ENCODE results near the gene RALGPS2. TPM values are rescaled to one million over a fixed set of nuclear protein-coding genes. Genes with fewer than 3 reads are reported as not detected.

RALGPS2 gene
- total and polyA plus RNA-seq, 2 donors (not counting 1 experiment from before 2014, with no cell fraction given) = 59.6 to 251 TPM

- POLR2A ChIA-PET = no interaction called here
- CTCF ChIA-PET = no interaction called here
- Histone ChIP-seq H3K4me3 (ENCODE audit: control extremely low read depth in 1 of 5, extremely low read depth in 1 of 5, insufficient read depth in 1 of 5, low read depth in 2 of 5, low read length in 4 of 5) (no peak overlapping the region), H3K9me3 (ENCODE audit: control extremely low read depth in 1 of 3, control insufficient read depth in 2 of 3, insufficient read depth in 1 of 3, low read length in 2 of 3) (peaks cover 0 to 2% (median 0%) of the 10 kb centered on the region in 3 donors), H3K79me2 (ENCODE audit: control insufficient read depth, insufficient read depth, low read length) (peaks cover 83% of the 10 kb centered on the region), H3K4me2 (replicated peaks; ENCODE audit: low read depth, low read length, poor library complexity, severe bottlenecking) (no peak overlapping the region), H4K20me1 (ENCODE audit: control insufficient read depth, insufficient read depth, low read length, poor library complexity, severe bottlenecking) (peaks cover 39% of the 10 kb centered on the region), H3K27ac (ENCODE audit: low read length in 2 of 2) (no peak overlapping the region), H2AFZ (ENCODE audit: insufficient read depth, low read depth, low read length, poor library complexity, severe bottlenecking) (no peak overlapping the region), H3K36me3 (replicated peaks in 1 of 2; ENCODE audit: control extremely low read depth in 1 of 2, control insufficient read depth in 1 of 2, extremely low read depth in 1 of 2, insufficient read depth in 2 of 2, low read length in 1 of 2) (peaks cover 17 to 63% of the 10 kb centered on the region in 2 experiments), H3K27me3 (replicated peaks in 1 of 4; ENCODE audit: control extremely low read depth in 1 of 4, control insufficient read depth in 3 of 4, insufficient read depth in 4 of 4, low read length in 3 of 4) (no peaks in the 10 kb centered on the region), H3K4me1 (ENCODE audit: control insufficient read depth in 2 of 2, insufficient read depth in 2 of 2, low read length in 2 of 2) (peaks cover 3 to 11% of the 10 kb centered on the region in 2 donors), H3K9ac (ENCODE audit: low read length) (no peak overlapping the region)
- ATAC-seq (ENCODE audit: low read depth) (no peak), DNase-seq (no peak)
- WGBS (ENCODE audit: insufficient coverage) = no CpG with 5 or more reads among the region's 3 CpGs
- Mint-ChIP-seq H3K27ac (no peak overlapping the region), H3K4me1 (peaks cover 38% of the 10 kb centered on the region), H3K4me3 (no peak overlapping the region), H3K9me3 (ENCODE audit: insufficient read depth) (no peaks in the 10 kb centered on the region), H3K27me3 (no peaks in the 10 kb centered on the region)
- intact Hi-C loops (cut with micrococcal nuclease) = no loop called here
- TF ChIP-seq CTCF (IDR thresholded peaks at IDR 0.05) (no peak), EZH2 (IDR thresholded peaks at IDR 0.05; ENCODE audit: borderline replicate concordance, insufficient read depth, low read depth, low read length, poor library complexity, severe bottlenecking) (no peak)
These were observed 83.5 kb downstream of the RALGPS2 start for GRCh38 chr1:178808529-178808928.

- peaks cover 17 to 77% of the 10 kb centered on the region in 2 experiments for H3K36me3 ChIP-seq (replicated peaks in 1 of 2; ENCODE audit: control extremely low read depth in 1 of 2, control insufficient read depth in 1 of 2, extremely low read depth in 1 of 2, insufficient read depth in 2 of 2, low read length in 1 of 2)
- TF ChIP-seq CTCF (IDR thresholded peaks at IDR 0.05) = no peak
- no peak for TF ChIP-seq EZH2 (IDR thresholded peaks at IDR 0.05; ENCODE audit: borderline replicate concordance, insufficient read depth, low read depth, low read length, poor library complexity, severe bottlenecking)
- H3K27ac ChIP-seq (ENCODE audit: low read length in 2 of 2) = peak overlapping the region in 1 of 2 donors; percentile 38
- peaks cover 3 to 10% of the 10 kb centered on the region in 2 donors for H3K4me1 ChIP-seq (ENCODE audit: control insufficient read depth in 2 of 2, insufficient read depth in 2 of 2, low read length in 2 of 2)
- no peak overlapping the region for H3K9ac ChIP-seq (ENCODE audit: low read length)
- no peaks in the 10 kb centered on the region for H3K27me3 ChIP-seq (replicated peaks in 1 of 4; ENCODE audit: control extremely low read depth in 1 of 4, control insufficient read depth in 3 of 4, insufficient read depth in 4 of 4, low read length in 3 of 4)
- H2AFZ ChIP-seq (ENCODE audit: insufficient read depth, low read depth, low read length, poor library complexity, severe bottlenecking) = no peak overlapping the region
- no peak for DNase-seq
- peaks cover 48% of the 10 kb centered on the region for H3K4me1 Mint-ChIP-seq
- no peak overlapping the region for H3K4me3 Mint-ChIP-seq
- POLR2A ChIA-PET = no interaction called here
- intact Hi-C loops (cut with micrococcal nuclease) = no loop called here
- no peaks in the 10 kb centered on the region for H3K27me3 Mint-ChIP-seq
- ATAC-seq (ENCODE audit: low read depth) = no peak
- H3K27ac Mint-ChIP-seq = no peak overlapping the region
- peaks cover 0 to 1% (median 0%) of the 10 kb centered on the region in 3 donors for H3K9me3 ChIP-seq (ENCODE audit: control extremely low read depth in 1 of 3, control insufficient read depth in 2 of 3, insufficient read depth in 1 of 3, low read length in 2 of 3)
- CTCF ChIA-PET = no interaction called here
- peaks cover 93% of the 10 kb centered on the region for H3K79me2 ChIP-seq (ENCODE audit: control insufficient read depth, insufficient read depth, low read length)
- peaks cover 49% of the 10 kb centered on the region for H4K20me1 ChIP-seq (ENCODE audit: control insufficient read depth, insufficient read depth, low read length, poor library complexity, severe bottlenecking)
- H3K9me3 Mint-ChIP-seq (ENCODE audit: insufficient read depth) = no peaks in the 10 kb centered on the region
- H3K4me3 ChIP-seq (ENCODE audit: control extremely low read depth in 1 of 5, extremely low read depth in 1 of 5, insufficient read depth in 1 of 5, low read depth in 2 of 5, low read length in 4 of 5) = no peak overlapping the region
- no peak overlapping the region for H3K4me2 ChIP-seq (replicated peaks; ENCODE audit: low read depth, low read length, poor library complexity, severe bottlenecking)
These were observed 85.5 kb downstream of the RALGPS2 start for GRCh38 chr1:178810585-178810984.

Data from B cell (primary cell).